EL (cell line): ENCODE data around the gene RAB5B.
"Not testable (repeated sequence)": the region's sequence is repeated elsewhere in the genome, so short reads cannot be mapped to it uniquely, and the experiment has no call there.

Experiments
- DNase-seq: peaks from one replicate; pipeline ENCODE4 v3.0.0-alpha.2; 2016

Gene RAB5B

DNA sequence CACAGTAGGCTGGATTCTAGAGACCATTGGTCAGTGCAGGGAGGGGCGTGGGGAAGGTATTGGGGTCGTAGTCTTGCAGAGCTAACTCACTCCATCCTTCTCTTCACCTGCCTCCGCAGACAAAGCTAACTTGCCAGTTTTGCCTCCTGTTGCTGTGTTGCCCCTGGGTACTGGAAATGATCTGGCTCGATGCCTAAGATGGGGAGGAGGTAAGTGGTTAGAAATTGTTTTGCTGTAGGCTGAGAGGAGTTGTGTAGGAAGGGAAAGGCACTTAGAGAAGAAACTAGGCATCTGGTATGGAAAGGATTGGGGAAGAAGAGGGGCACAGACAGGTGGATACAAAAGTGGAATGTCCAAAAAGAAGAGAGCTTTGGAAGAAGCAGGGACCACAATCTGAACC is 31.8 kb upstream of the RAB5B start:
- no peak for DNase-seq

DNA sequence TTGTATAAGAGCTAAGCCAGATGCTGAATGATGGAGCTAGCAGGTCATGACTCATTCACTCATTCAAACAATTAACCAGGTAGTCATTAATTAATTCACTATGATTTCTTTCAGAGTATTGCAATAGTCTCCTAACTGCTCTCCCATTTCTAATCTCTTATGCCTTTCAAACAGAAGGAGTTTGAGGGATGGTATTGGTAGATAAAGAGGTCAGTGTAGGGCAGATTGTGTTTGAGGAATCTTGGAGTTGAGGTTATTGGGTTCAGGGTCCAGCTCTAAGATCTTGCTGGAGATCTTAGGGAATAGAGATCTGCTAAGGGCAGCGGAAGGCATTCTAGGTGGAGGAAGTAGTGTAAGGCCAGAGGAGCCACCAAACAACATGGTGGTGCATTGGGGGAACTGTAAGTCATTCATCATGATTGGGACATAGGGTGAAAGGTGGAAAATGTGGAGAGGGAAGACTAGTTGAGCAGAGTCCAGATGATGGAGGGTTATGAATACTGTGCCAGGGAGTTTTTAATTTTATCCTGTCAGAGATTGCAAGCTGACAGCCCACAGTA is 31.2 kb upstream of the RAB5B start:
- no peak for DNase-seq

DNA sequence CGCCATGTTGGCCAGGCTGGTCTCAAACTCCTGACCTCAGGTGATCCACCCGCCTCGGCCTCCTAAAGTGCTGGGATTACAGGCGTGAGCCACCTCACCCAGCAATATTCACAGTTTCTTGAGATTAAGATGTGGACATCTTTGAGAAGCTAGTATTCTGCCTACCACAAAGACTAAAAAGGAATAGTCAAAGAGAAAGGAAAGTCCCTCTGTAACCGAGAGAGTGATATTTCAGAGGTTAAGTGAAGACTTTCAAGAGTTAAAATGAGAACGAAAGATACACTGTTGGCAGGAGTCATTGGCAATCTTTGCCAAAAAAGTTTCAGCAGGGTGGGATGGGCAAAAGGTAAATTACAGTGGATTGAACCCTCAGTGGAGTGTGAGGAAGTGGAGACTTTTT is 27.3 kb upstream of the RAB5B start:
- no peak for DNase-seq

DNA sequence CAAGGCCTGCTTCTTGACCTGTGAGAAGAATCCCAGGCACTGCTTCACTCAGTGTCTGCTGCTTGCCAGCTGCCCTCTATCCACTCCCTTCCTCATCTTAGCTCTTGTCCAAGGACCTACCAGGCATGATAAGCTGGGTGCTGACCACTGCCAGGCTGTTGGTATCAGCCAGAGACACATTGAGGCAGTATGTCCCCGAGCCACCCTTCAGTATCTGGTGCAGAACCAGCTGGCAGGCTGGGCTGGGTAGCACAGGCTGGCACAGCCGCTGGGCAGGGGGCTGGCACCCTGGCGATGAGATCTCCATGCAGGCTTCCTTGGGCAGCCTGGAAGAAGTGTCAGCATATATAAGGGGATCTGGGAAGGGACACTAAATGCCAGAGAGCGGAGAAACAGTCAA is 18.5 kb upstream of the RAB5B start:
- DNase-seq: no peak

DNA sequence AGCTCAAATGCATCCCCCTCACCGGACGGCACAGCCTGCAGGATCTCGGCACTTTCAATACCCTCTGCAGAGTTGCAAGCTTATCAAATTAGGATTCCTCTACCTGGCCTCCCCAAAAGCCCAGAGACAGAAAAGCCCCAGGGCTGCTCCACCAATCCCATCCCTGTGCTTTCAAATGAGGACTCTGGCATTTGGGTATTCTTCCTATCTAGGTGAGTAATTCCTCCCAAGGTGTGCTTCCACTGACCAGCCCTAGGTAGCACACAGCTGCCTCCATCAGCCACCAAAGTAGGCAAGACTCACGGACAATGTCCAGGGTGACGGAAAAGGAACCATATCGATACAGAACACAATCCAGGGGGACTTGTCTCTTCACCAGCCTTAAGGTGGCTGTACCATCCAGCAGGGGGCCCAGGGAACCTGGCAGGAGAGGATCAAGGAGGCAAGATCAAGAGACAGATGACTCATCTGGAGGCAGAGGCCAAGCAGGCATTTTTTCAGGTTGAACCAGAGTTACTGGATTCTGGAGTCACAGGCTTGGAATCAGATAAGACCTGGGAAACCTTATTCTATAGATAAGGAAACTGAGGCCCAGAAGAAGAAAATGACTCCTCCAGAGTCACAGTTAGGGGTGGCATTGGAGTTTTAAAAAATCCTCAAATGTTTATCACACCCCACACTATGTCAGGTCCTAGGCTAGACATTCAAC is 17.9 kb upstream of the RAB5B start:
- DNase-seq: peak; percentile 69

DNA sequence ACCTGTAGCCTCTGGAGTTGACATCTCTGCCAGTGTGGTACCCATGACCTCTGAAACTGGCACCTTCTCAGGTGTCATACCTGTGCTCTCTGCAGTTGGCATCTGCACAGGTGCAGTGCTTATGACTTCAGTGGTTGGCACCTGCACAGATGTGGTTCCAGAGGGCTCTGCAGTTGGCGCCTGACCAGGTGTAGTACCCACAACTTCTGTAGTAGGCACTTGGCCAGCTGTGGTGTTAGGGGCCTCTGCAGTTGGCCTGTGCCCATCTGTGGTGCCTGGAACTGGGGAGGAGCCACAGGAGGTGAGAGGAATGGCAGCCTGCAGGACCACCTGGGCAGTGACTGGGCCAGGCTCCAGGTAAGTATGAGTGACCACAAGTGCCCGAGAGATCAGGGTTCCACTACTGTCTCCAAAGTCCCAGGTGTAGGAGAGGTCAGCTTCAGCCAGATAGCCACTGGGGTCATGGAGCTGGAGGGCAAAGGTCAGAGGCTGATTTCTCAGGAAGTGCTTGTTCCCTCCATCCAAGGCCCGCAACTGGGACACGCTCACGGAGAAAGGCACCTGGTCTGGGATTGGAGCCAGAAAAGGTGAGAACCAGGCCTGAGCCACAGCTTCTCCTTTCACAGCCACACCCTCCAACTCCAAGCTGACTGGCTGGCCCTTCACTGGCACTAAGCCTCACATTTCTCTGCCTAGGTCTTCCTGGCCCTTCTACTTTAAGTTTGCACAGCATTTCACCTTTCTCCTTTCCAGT is 16.6 kb upstream of the RAB5B start:
- no peak for DNase-seq

DNA sequence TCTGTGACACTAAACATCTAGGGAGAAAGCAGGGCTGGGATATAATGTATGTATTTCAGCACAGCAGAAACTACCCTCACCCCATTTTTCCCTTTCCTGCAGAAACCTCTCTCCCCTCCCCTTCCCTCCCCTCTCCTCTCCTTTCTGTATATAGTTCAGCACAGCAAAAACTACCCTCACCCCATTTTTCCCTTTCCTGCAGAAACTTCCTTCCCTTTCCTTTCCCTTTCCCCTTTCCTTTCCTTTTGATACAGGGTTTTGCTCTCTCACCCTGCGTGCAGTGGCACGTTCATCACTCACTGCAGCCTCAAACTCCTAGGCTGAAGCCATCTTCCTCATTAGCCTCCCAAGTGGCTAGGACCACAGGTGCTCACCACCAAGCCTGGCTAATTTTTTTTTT is 10.1 kb upstream of the RAB5B start:
- no peak for DNase-seq

DNA sequence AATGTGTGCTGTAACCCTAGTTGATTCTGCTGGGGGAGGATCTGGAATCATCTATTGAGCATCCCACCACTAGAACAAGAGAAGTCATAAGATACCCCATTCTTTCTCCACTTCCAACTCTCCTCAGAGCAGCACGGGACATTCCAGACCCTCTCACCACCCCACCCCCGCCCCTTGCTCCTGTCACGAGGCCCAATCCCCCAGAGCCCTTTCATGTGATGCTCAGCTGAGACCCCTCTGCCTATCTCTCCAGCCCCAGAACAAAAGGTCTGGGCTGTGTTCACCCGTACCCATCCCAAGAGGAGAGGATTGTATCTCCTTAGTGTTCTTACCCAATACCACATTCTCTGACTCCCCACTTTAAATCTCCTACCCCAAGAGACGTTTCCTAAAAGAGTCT is 8.6 kb upstream of the RAB5B start:
- no peak for DNase-seq

DNA sequence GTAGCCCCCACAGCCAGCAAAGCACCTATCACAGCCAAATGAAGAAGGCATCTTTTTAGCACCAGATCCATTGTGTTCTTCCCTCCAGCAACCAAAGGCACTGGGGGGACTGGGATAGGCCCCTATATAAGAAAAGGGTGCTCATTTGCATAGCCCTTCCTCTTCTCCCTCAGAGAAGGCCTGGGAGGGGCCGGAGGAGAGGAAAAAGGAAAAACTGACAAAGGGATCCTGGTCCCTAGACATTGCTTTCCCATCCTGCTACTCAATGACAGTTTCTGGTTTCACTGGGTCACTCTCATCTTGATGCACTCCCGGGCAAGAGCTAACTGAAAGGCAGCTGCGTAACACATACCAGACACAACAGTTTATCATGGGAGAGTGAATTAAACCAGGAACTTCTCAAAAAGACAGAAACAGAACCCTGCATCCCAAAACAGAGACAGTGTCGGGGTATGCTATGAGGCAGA is 7.9 kb upstream of the RAB5B start, which contains the start of gene PMEL:
Gene PMEL (minus strand): TSS at position 102 of the 467 bp plus-strand sequence. CDS start 31 bp downstream, at position 71.
- no peak for DNase-seq

DNA sequence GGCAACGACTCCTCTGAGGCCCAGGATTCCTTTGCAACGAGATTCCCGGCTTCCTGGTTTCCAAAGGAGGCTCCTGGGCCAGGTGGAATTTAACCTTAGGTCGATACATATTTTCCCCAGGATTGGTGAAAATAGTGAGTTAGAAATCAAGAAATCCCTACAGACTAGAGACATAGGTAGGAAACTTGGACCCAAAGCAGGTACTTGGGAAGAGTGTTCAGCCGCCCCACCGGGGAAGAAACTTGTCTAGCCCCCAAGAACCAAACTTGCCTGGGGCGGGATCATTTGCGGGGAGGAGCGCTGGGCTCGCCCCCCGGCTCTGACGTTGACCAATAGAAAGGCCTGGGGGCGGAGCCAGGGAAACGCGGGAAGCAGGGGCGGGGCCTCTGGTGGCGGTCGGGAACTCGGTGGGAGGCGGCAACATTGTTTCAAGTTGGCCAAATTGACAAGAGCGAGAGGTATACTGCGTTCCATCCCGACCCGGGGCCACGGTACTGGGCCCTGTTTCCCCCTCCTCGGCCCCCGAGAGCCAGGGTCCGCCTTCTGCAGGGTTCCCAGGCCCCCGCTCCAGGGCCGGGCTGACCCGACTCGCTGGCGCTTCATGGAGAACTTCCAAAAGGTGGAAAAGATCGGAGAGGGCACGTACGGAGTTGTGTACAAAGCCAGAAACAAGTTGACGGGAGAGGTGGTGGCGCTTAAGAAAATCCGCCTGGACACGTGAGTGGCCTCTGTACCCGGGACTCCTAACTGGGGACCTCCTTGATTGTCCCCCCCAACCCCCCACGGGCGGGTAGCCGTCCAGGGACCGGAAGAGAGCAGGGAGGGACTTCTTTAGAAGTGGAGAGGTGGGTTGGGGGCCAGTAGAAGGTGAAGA is 7.2 kb upstream of the RAB5B start, which contains the start of gene CDK2:
Gene CDK2 (plus strand): TSS at position 423 of the 874 bp plus-strand sequence. CDS start 179 bp downstream, at position 602.
- peak; percentile 89 for DNase-seq

DNA sequence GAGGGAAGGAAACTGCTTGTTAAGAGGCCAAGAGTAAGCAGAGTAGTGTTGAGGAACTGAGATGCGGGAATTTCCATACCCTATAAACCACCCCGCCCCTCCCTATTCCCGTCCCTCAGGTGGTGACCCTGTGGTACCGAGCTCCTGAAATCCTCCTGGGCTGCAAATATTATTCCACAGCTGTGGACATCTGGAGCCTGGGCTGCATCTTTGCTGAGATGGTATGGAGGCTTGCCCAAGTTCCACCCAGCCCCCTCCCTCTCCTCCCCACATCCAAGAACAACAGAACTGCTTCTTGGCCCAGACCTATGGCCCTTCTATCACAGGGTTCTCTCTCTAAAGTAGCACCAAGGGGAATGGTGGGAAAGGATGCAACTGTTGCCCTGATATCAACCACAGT is 4.5 kb upstream of the RAB5B start:
- no peak for DNase-seq

DNA sequence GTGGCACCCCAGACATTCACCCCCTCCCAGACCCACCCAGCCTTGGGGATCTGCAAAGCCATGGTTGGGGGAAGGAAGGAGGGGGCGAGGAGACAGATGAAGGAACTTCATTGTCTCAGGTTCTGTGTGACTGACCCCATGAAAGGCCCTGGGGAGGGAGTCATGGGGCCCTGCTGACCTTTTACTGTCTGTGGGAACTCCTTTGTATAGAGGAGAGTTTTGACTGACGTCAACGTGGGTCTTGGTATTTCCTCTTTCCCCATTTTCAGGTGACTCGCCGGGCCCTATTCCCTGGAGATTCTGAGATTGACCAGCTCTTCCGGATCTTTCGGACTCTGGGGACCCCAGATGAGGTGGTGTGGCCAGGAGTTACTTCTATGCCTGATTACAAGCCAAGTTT is 3.1 kb upstream of the RAB5B start:
- DNase-seq: peak; percentile 72

DNA sequence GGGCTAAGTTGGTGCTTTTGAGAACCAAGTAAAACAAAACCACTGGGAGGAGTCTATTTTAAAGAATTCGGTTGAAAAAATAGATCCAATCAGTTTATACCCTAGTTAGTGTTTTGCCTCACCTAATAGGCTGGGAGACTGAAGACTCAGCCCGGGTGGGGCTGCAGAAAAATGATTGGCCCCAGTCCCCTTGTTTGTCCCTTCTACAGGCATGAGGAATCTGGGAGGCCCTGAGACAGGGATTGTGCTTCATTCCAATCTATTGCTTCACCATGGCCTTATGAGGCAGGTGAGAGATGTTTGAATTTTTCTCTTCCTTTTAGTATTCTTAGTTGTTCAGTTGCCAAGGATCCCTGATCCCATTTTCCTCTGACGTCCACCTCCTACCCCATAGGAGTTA is 1.8 kb upstream of the RAB5B start:
- peak; percentile 79 for DNase-seq

DNA sequence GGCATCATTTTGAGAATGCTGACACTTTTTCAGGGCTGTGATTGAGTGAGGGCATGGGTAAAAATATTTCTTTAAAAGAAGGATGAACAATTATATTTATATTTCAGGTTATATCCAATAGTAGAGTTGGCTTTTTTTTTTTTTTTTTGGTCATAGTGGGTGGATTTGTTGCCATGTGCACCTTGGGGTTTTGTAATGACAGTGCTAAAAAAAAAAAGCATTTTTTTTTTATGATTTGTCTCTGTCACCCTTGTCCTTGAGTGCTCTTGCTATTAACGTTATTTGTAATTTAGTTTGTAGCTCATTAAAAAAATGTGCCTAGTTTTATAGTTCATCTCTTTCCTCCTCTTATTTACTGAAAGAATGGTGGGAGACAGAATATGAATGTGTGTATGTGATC is 1.4 kb upstream of the RAB5B start:
- no peak for DNase-seq

DNA sequence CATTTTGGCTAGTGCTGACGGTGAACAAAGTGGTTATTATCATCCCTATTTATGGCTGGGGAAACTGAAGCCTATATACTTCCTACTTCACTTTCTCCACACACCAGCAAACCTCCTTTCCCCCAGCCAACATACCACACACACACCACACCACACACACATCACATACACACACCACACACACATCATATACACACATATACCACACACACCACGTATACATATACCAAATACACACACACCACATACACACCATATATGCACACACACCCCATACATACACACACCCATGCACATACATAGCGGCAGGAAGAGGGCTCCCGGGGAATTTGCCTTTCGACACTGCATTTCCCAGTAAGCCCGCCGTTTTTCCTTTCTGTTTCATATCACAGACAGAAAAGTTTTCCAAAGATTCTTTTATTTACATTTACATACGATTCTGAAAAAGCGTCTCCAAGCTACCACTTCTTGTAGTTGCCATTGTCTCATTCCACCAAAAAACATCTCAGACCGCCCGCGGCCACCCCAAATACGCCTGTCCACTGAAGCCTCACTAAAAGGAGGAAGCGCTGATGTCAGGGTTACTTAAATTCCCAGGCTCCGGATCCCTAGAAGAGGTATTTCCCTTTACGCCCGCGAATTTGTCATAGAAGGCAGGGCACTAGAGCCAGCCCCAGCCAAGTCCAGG is 823 bp upstream of the RAB5B start:
- no peak for DNase-seq

DNA sequence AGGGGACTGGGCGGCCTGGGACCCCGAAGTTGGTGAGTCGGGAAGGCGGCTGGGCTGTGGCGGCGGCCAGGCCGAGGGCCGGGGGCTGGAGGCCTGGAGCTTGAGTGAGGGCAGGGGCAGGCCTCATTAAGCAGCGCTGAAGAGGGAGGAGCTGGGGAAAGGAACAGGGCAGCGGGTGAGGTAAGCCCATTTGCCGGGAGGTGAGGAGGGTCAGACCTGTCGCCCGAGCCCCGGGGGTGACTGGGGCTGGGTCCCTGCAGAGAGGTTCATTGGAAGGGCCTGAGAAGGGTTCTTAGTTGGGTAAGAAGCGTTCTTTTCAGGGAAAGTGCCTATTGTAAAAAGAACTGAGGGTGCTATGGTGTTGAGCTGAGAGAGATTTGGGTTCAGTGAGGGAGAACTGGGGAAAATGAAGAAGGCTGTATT is 441 bp downstream of the RAB5B start:
- peak; percentile 55 for DNase-seq

DNA sequence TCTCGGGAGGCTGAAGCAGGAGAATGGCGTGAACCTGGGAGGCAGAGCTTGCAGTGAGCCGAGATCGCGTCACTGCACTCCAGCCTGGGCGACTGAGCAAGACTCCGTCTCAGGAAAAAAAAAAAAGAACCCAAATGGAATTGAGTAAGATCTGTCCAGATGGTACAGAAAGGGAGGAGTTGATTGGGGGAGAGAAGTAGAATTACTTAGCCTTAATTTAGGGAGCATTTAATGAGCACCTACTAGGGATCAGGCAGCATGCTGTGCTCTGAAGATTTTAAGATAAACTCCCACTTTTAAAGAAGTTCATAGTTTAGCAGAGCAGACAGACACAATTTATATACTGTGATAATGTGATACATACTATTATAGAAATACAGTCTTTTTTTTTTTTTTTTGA is 4.5 kb downstream of the RAB5B start:
- DNase-seq: no peak

DNA sequence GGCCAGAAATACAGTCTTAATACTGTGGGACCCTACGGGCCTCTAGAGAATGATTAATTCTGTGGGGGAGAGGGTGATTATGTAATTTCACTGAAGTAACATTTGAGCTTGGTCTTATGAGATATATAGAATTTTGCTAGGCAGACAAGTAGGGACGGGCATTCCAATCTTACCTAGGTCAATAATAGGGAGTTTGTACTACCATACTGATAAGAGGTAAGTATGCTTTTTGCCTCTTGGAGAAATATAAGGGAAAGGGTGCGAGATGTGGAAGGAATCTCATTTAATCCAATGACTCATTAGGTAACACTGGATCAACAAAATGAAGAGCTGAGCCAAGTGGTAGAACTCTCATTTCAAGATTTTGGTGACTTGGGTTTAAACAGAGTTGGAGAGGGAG is 5.2 kb downstream of the RAB5B start:
- no peak for DNase-seq

DNA sequence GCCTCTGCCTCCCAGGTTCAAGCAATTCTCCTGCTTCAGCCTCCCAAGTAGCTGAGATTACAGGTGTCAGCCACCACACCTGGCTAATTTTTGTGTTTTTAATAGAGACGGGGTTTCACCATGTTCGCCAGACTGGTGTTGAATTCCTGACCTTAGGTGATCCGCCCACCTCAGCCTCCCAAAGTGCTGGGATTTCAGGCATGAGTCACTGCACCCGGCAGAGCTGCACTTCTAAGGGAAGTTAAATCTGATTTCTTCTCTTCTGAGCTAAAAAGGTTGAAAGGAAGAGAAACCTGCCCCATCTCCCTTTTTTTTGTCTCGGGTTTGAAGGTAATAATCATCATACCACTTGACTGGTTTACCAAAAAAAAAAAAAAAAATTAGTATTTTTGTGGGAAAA is 8.0 kb downstream of the RAB5B start:
- not testable (repeated sequence) for DNase-seq

DNA sequence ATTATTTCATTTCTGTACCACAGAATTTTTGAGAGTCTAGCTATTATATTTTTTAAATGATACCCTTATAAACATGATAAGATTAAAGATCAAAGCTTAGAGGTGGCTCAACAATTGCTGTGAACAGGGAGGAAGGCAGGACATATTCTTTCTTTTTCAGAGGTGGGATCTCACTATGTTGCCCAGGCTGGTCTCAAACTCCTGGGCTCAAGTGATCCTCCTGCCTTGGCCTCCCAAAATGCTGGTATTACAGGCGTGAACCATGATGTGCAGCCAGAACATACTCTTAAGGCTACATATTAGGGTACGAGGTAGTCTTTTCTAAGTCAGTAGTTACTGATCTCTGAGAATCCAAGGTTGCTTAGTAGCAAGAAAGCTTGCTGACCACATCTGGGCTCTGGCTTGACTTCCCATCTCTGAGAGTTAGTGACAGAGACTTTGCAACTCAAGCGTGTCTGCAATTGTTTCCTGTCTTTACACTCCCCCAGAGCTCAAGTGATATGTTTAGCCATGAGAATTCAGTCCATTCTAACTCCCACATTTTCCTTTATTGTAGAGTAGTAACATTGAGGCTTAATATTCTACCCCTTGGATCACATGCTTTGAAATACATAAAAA is 8.6 kb downstream of the RAB5B start:
- DNase-seq: no peak

DNA sequence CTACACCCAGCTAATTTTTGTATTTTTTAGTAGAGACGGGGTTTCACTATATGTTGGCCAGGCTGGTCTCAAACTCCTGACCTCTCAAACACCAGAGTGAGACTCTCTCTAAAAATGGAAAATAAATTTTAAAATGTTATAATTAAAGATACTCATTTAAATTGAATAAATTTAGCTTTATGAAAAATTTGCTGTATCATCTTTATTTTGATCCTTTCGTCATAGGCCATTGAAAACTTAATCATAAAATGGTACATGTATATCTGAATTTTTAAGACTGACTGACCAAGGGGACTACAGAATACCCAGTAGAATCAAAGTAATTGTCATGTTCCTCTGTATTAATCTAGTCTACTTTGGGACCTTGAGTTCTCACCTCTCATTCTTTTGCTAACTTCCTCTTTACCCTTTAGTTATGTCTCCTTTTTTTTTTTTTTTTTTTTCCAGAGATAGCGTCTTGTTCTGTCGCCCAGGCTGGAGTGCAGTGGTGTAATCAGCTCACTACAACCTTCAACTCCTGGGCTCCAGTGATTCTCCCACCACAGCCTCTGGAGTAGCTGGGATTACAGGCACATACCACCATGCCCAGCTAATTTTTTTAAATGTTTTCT is 9.5 kb downstream of the RAB5B start:
- DNase-seq: no peak
